SJSA1 (cell line): ENCODE results near the gene CEBPG. TPM values are rescaled to one million over a fixed set of nuclear protein-coding genes. Genes with fewer than 3 reads are reported as not detected.

Experiments used
- DNase-seq, 2 experiments: peaks; one replicate each; pipeline ENCODE4 v3.0.0-alpha.2; 2015 to 2020; ENCODE audit warnings: low spot score in 2 of 2, low read depth in 1 of 2
- H3K27ac ChIP-seq: fragments of 250-450 bp; sonication (Bioruptor Pico); 2 replicates; pipeline ENCODE4 v1.5.1; 2020; ENCODE audit warnings: mild to moderate bottlenecking, moderate library complexity
- H3K27me3 ChIP-seq: fragments of 250-450 bp; sonication (Bioruptor Pico); replicated peaks from 2 replicates; pipeline ENCODE4 v1.5.1; 2020; ENCODE audit warnings: mild to moderate bottlenecking, moderate library complexity
- H3K36me3 ChIP-seq: fragments of 250-450 bp; sonication (Bioruptor Pico); 2 replicates; pipeline ENCODE4 v1.5.1; 2020; ENCODE audit warnings: mild to moderate bottlenecking
- H3K4me1 ChIP-seq: fragments of 250-450 bp; sonication (Bioruptor Pico); replicated peaks from 2 replicates; pipeline ENCODE4 v1.6.1; 2021; ENCODE audit warnings: mild to moderate bottlenecking
- H3K4me3 ChIP-seq: fragments of 250-450 bp; sonication (Bioruptor Pico); 2 replicates; pipeline ENCODE4 v1.5.1; 2020; ENCODE audit warnings: mild to moderate bottlenecking
- H3K9me3 ChIP-seq: fragments of 250-450 bp; sonication (Bioruptor Pico); replicated peaks from 2 replicates; pipeline ENCODE4 v1.5.1; 2020; ENCODE audit warnings: mild to moderate bottlenecking
- total RNA-seq: library from RNA; depleted of rRNA; stranded (reverse); fragments of >200 nt; shearing (Covaris generic); gene quantifications from 2 replicates; pipeline ENCODE4 v1.2.3, GENCODE V29; 2014

The CEBPG gene
- total RNA-seq, 1 experiment from 2014 or later = 55.5 TPM

GRCh38 chr19:33343859-33344572, 29.5 kb upstream of the CEBPG start:
- H3K27ac ChIP-seq = no peak overlapping the region
- no peaks in the 10 kb centered on the region for H3K36me3 ChIP-seq
- peaks cover 45% of the 10 kb centered on the region for H3K27me3 ChIP-seq
- DNase-seq = no peak
- H3K9me3 ChIP-seq = no peaks in the 10 kb centered on the region; the same call in 1 of the 2 replicates
- no peaks in the 10 kb centered on the region for H3K4me1 ChIP-seq
- H3K4me3 ChIP-seq = no peak overlapping the region

- H3K4me3 ChIP-seq = no peak overlapping the region
- H3K27ac ChIP-seq = no peak overlapping the region
- no peaks in the 10 kb centered on the region for H3K36me3 ChIP-seq
- no peaks in the 10 kb centered on the region for H3K4me1 ChIP-seq
- peaks cover 45% of the 10 kb centered on the region for H3K27me3 ChIP-seq
- no peak for DNase-seq
- no peaks in the 10 kb centered on the region; the same call in 1 of the 2 replicates for H3K9me3 ChIP-seq
These were observed 29.0 kb upstream of the CEBPG start for GRCh38 chr19:33344573-33344925.

- Histone ChIP-seq H3K27ac (no peak overlapping the region), H3K9me3 (no peaks in the 10 kb centered on the region; the same call in 1 of the 2 replicates), H3K27me3 (peaks cover 45% of the 10 kb centered on the region), H3K4me3 (no peak overlapping the region), H3K4me1 (no peaks in the 10 kb centered on the region), H3K36me3 (no peaks in the 10 kb centered on the region)
- no peak for DNase-seq
These were observed 28.3 kb upstream of the CEBPG start for GRCh38 chr19:33345163-33345562.

GRCh38 chr19:33346665-33347064, 26.8 kb upstream of the CEBPG start:
- DNase-seq = no peak
- Histone ChIP-seq H3K27ac (no peak overlapping the region), H3K9me3 (no peaks in the 10 kb centered on the region), H3K27me3 (peaks cover 45% of the 10 kb centered on the region), H3K4me3 (no peak overlapping the region), H3K4me1 (no peaks in the 10 kb centered on the region), H3K36me3 (no peaks in the 10 kb centered on the region)

- Histone ChIP-seq H3K4me1 (no peaks in the 10 kb centered on the region), H3K4me3 (no peak overlapping the region), H3K36me3 (no peaks in the 10 kb centered on the region), H3K27me3 (peaks cover 46% of the 10 kb centered on the region), H3K9me3 (no peaks in the 10 kb centered on the region), H3K27ac (no peak overlapping the region)
- DNase-seq = no peak
These were observed 26.2 kb upstream of the CEBPG start for GRCh38 chr19:33347300-33347699.

- DNase-seq = no peak
- no peak overlapping the region for H3K27ac ChIP-seq
- no peaks in the 10 kb centered on the region for H3K9me3 ChIP-seq
- no peaks in the 10 kb centered on the region for H3K36me3 ChIP-seq
- H3K4me1 ChIP-seq = no peaks in the 10 kb centered on the region
- peaks cover 37% of the 10 kb centered on the region for H3K27me3 ChIP-seq
- H3K4me3 ChIP-seq = no peak overlapping the region
These were observed 25.1 kb upstream of the CEBPG start for GRCh38 chr19:33348301-33349010.

- DNase-seq = no peak
- Histone ChIP-seq H3K4me3 (no peak overlapping the region), H3K9me3 (no peaks in the 10 kb centered on the region), H3K27ac (no peak overlapping the region), H3K36me3 (no peaks in the 10 kb centered on the region), H3K27me3 (peaks cover 26% of the 10 kb centered on the region), H3K4me1 (no peaks in the 10 kb centered on the region)
These were observed 23.9 kb upstream of the CEBPG start for GRCh38 chr19:33349319-33350289.

- no peaks in the 10 kb centered on the region for H3K4me1 ChIP-seq
- H3K27me3 ChIP-seq = peaks cover 20% of the 10 kb centered on the region
- H3K27ac ChIP-seq = no peak overlapping the region
- DNase-seq = no peak
- no peaks in the 10 kb centered on the region for H3K36me3 ChIP-seq
- H3K9me3 ChIP-seq = peaks cover 7% of the 10 kb centered on the region
- no peak overlapping the region for H3K4me3 ChIP-seq
These were observed 22.8 kb upstream of the CEBPG start for GRCh38 chr19:33350538-33351309.

GRCh38 chr19:33355535-33355934, 18.0 kb upstream of the CEBPG start:
- H3K27me3 ChIP-seq = peaks cover 17% of the 10 kb centered on the region
- no peak overlapping the region for H3K4me3 ChIP-seq
- peaks cover 9% of the 10 kb centered on the region for H3K9me3 ChIP-seq
- no peak overlapping the region for H3K27ac ChIP-seq
- H3K36me3 ChIP-seq = no peaks in the 10 kb centered on the region
- DNase-seq = no peak
- no peaks in the 10 kb centered on the region for H3K4me1 ChIP-seq

- H3K27me3 ChIP-seq = peaks cover 14% of the 10 kb centered on the region
- no peaks in the 10 kb centered on the region for H3K36me3 ChIP-seq
- no peak for DNase-seq
- H3K4me1 ChIP-seq = no peaks in the 10 kb centered on the region
- no peak overlapping the region for H3K4me3 ChIP-seq
- H3K9me3 ChIP-seq = peaks cover 9% of the 10 kb centered on the region
- no peak overlapping the region for H3K27ac ChIP-seq
These were observed 16.0 kb upstream of the CEBPG start for GRCh38 chr19:33357556-33357955.

- Histone ChIP-seq H3K27ac (no peak overlapping the region), H3K27me3 (peaks cover 17% of the 10 kb centered on the region), H3K36me3 (no peaks in the 10 kb centered on the region), H3K4me1 (no peaks in the 10 kb centered on the region), H3K9me3 (peaks cover 9% of the 10 kb centered on the region), H3K4me3 (no peak overlapping the region)
- no peak for DNase-seq
These were observed 15.1 kb upstream of the CEBPG start for GRCh38 chr19:33358408-33358807.

GRCh38 chr19:33359581-33359980, 13.9 kb upstream of the CEBPG start:
- peaks cover 17% of the 10 kb centered on the region for H3K27me3 ChIP-seq
- H3K36me3 ChIP-seq = no peaks in the 10 kb centered on the region
- H3K4me3 ChIP-seq = no peak overlapping the region
- DNase-seq = no peak
- H3K27ac ChIP-seq = no peak overlapping the region
- H3K9me3 ChIP-seq = peaks cover 9% of the 10 kb centered on the region
- H3K4me1 ChIP-seq = no peaks in the 10 kb centered on the region

GRCh38 chr19:33362508-33363228, 10.8 kb upstream of the CEBPG start:
- Histone ChIP-seq H3K9me3 (no peaks in the 10 kb centered on the region), H3K4me3 (no peak overlapping the region), H3K4me1 (peaks cover 1% of the 10 kb centered on the region), H3K36me3 (no peaks in the 10 kb centered on the region), H3K27ac (no peak overlapping the region), H3K27me3 (peaks cover 21% of the 10 kb centered on the region)
- DNase-seq = no peak
